H1 (cell line): ENCODE measurements around the gene FNDC11. TPM values are rescaled to one million over a fixed set of nuclear protein-coding genes. Genes with fewer than 3 reads are reported as not detected.
"Not testable (repeated sequence)": the region's sequence is repeated elsewhere in the genome, so short reads cannot be mapped to it uniquely, and the experiment has no call there.

Experiments used
- CTCF ChIA-PET: fragments of 300-600 bp; sonication (Branson Sonifier 250); formaldehyde crosslinking; loops from one replicate; lab custom pipeline; 2021; ENCODE audit not compliant: partially characterized antibody; lab: Charles Lee
- POLR2A ChIA-PET: fragments of 300-600 bp; sonication (Branson Sonifier 250); formaldehyde crosslinking; loops from one replicate; lab custom pipeline; 2021; ENCODE audit warnings: inconsistent platforms; ENCODE audit not compliant: partially characterized antibody; lab: Charles Lee
- DNase-seq, 2 experiments: peaks; one replicate each; pipeline versions ENCODE4 v3.0.0 to v3.0.0-alpha.2; 2010 to 2022; ENCODE audit warnings: low spot score in 2 of 2, low read depth in 1 of 2, mixed read lengths in 1 of 2
- FAIRE-seq: peaks from 2 replicates; lab custom pipeline; 2011; peaks lifted over from hg19 to GRCh38; lab: Jason Lieb, UNC
- H2AFZ ChIP-seq: 2 replicates; pipeline ENCODE4 v1.8.1; 2012; ENCODE audit warnings: low read length, inconsistent platforms
- H2AK5ac ChIP-seq: 2 replicates; pipeline ENCODE4 v1.6.1; 2013; ENCODE audit warnings: low read depth, low read length
- H2BK120ac ChIP-seq: replicated peaks from 2 replicates; pipeline ENCODE3; 2013; ENCODE audit warnings: low read depth, low read length, inconsistent platforms
- H2BK12ac ChIP-seq: 2 replicates; pipeline ENCODE4 v1.6.1; 2013; ENCODE audit warnings: low read depth, low read length
- H2BK15ac ChIP-seq: 2 replicates; pipeline ENCODE4 v1.6.1; 2013; ENCODE audit warnings: low read length
- H2BK20ac ChIP-seq: 2 replicates; pipeline ENCODE4 v1.6.1; 2013; ENCODE audit warnings: low read length
- H2BK5ac ChIP-seq: 2 replicates; pipeline ENCODE4 v1.6.1; 2013; ENCODE audit warnings: low read depth, low read length
- H3K14ac ChIP-seq: 2 replicates; pipeline ENCODE4 v1.6.1; 2013; ENCODE audit warnings: inconsistent platforms; ENCODE audit not compliant: insufficient read length
- H3K18ac ChIP-seq: 2 replicates; pipeline ENCODE4 v1.6.1; 2013; ENCODE audit warnings: low read length; ENCODE audit errors: extremely low read depth
- H3K23ac ChIP-seq: 2 replicates; pipeline ENCODE4 v1.6.1; 2013; ENCODE audit warnings: inconsistent platforms; ENCODE audit not compliant: insufficient read length
- H3K23me2 ChIP-seq: 2 replicates; pipeline ENCODE4 v1.6.1; 2013; ENCODE audit warnings: low read depth, low read length
- H3K27ac ChIP-seq: 2 replicates; pipeline ENCODE4 v1.6.1; 2011; ENCODE audit warnings: low read depth, low read length, inconsistent platforms
- H3K27me3 ChIP-seq, 4 experiments: replicated peaks in 1 of 4; 1 replicate in 1 of 4; 2 replicates in 3 of 4; pipeline versions ENCODE4 v1.6.1 to v1.8.1; 2011 to 2013; ENCODE audit warnings: low read length in 3 of 4, mild to moderate bottlenecking in 3 of 4, inconsistent platforms in 2 of 4, mixed read lengths in 2 of 4, moderate library complexity in 1 of 4; ENCODE audit not compliant: control insufficient read depth in 3 of 4, insufficient read depth in 3 of 4; ENCODE audit errors: extremely low read depth in 1 of 4
- H3K36me3 ChIP-seq, 4 experiments: 2 replicates each; pipeline versions ENCODE4 v1.6.1 to v1.8.1; 2011 to 2013; ENCODE audit warnings: mild to moderate bottlenecking in 4 of 4, low read length in 3 of 4, moderate library complexity in 2 of 4, control low read depth in 1 of 4, inconsistent platforms in 1 of 4; ENCODE audit not compliant: insufficient read depth in 4 of 4, control insufficient read depth in 2 of 4
- H3K4ac ChIP-seq: replicated peaks from 2 replicates; pipeline ENCODE3; 2013; ENCODE audit warnings: low read length, low read depth, mixed read lengths, inconsistent platforms; ENCODE audit not compliant: insufficient read length
- H3K4me1 ChIP-seq, 4 experiments: replicated peaks in 1 of 4; 1 replicate in 1 of 4; 2 replicates in 3 of 4; pipeline versions ENCODE4 v1.6.1 to v1.8.1; 2011 to 2013; ENCODE audit warnings: low read length in 3 of 4, inconsistent platforms in 2 of 4, mixed read lengths in 1 of 4; ENCODE audit not compliant: insufficient read depth in 4 of 4, control insufficient read depth in 3 of 4
- H3K4me2 ChIP-seq, 2 experiments: 2 replicates each; pipeline versions ENCODE4 v1.6.1 to v1.8.1; 2011 to 2013; ENCODE audit warnings: low read depth in 2 of 2, low read length in 2 of 2, control low read depth in 1 of 2, inconsistent platforms in 1 of 2, mild to moderate bottlenecking in 1 of 2; ENCODE audit not compliant: insufficient read depth in 1 of 2
- H3K4me3 ChIP-seq, 4 experiments: fragments of 200-600, 300-600 bp in 1 of 4; sonication (generic), shearing (Covaris generic), sonication (Bioruptor Twin) in 1 of 4; 2 replicates each; pipeline versions ENCODE4 v1.5.1 to v1.8.1; 2011 to 2016; ENCODE audit warnings: low read length in 4 of 4, low read depth in 3 of 4, control low read depth in 2 of 4, inconsistent platforms in 2 of 4, mild to moderate bottlenecking in 2 of 4, mixed read lengths in 1 of 4, moderate library complexity in 1 of 4; ENCODE audit not compliant: insufficient read depth in 2 of 4; ENCODE audit errors: extremely low read depth in 1 of 4
- H3K56ac ChIP-seq: replicated peaks from 2 replicates; pipeline ENCODE3; 2013; ENCODE audit warnings: low read depth, mild to moderate bottlenecking, mixed read lengths, low read length, inconsistent platforms; ENCODE audit not compliant: insufficient read length
- H3K79me1 ChIP-seq: 2 replicates; pipeline ENCODE4 v1.6.1; 2013; ENCODE audit warnings: low read depth, low read length, control low read depth
- H3K79me2 ChIP-seq, 2 experiments: 2 replicates each; pipeline versions ENCODE4 v1.6.1 to v1.8.1; 2012 to 2013; ENCODE audit warnings: low read length in 2 of 2, mild to moderate bottlenecking in 2 of 2, inconsistent platforms in 1 of 2; ENCODE audit not compliant: insufficient read depth in 2 of 2, control insufficient read depth in 1 of 2
- H3K9ac ChIP-seq, 4 experiments: replicated peaks in 1 of 4; 1 replicate in 1 of 4; 2 replicates in 3 of 4; pipeline versions ENCODE4 v1.6.1 to v1.8.1; 2011 to 2013; ENCODE audit warnings: low read depth in 3 of 4, low read length in 3 of 4, control low read depth in 2 of 4, mild to moderate bottlenecking in 2 of 4, moderate library complexity in 2 of 4, inconsistent platforms in 1 of 4; ENCODE audit errors: extremely low read depth in 1 of 4
- H3K9me3 ChIP-seq, 2 experiments: 2 replicates each; pipeline versions ENCODE4 v1.6.1 to v1.8.1; 2012 to 2013; ENCODE audit warnings: mild to moderate bottlenecking in 2 of 2, moderate library complexity in 2 of 2, control low read depth in 1 of 2, inconsistent platforms in 1 of 2, low read depth in 1 of 2, low read length in 1 of 2, mixed read lengths in 1 of 2; ENCODE audit not compliant: insufficient read depth in 2 of 2
- H4K20me1 ChIP-seq, 2 experiments: replicated peaks in 1 of 2; 2 replicates each; pipeline versions ENCODE3 to v1.8.1; 2011 to 2013; ENCODE audit warnings: inconsistent platforms in 2 of 2, low read length in 2 of 2, mild to moderate bottlenecking in 1 of 2; ENCODE audit not compliant: insufficient read depth in 2 of 2, control insufficient read depth in 1 of 2
- H4K5ac ChIP-seq: 2 replicates; pipeline ENCODE4 v1.6.1; 2013; ENCODE audit warnings: low read length, low read depth, mixed read lengths, inconsistent platforms; ENCODE audit not compliant: insufficient read length
- H4K8ac ChIP-seq: 2 replicates; pipeline ENCODE4 v1.8.0; 2013; ENCODE audit warnings: mild to moderate bottlenecking, moderate library complexity, low read length, inconsistent platforms; ENCODE audit not compliant: insufficient read depth; ENCODE audit errors: extremely low read depth
- H4K91ac ChIP-seq: replicated peaks from 2 replicates; pipeline ENCODE3; 2013; ENCODE audit warnings: low read length, mixed read lengths, inconsistent platforms; ENCODE audit not compliant: insufficient read length
- PHF8 ChIP-seq: fragments of 200-600 bp; sonication (generic); conservative IDR thresholded peaks from 2 replicates; pipeline ENCODE4 v1.7.1; 2012; ENCODE audit warnings: low read depth, mild to moderate bottlenecking, inconsistent platforms, low read length, moderate library complexity
- RBBP5 ChIP-seq: IDR thresholded peaks from 2 replicates; pipeline ENCODE4 v1.7.1; 2012; ENCODE audit warnings: low read depth, mild to moderate bottlenecking, inconsistent platforms, low read length, moderate library complexity, borderline replicate concordance
- RFX5 ChIP-seq: IDR thresholded peaks from 2 replicates; pipeline ENCODE4 v1.6.1; 2011; ENCODE audit warnings: low read depth, low read length, improper control_type of control experiment, borderline replicate concordance
- RNF2 ChIP-seq: fragments of 200-900, 300-1000 bp; sonication (generic); IDR thresholded peaks from 2 replicates; pipeline ENCODE4 v1.7.1; 2016; ENCODE audit warnings: borderline replicate concordance, low read depth, mild to moderate bottlenecking, antibody characterized with exemption, low read length; ENCODE audit not compliant: poor library complexity, severe bottlenecking; ENCODE audit errors: missing control alignments
- TAF7 ChIP-seq: optimal IDR thresholded peaks from 2 replicates; pipeline ENCODE3; 2011; ENCODE audit warnings: low read depth, mild to moderate bottlenecking, inconsistent platforms, low read length, moderate library complexity, borderline replicate concordance
- TCF12 ChIP-seq: IDR thresholded peaks from 2 replicates; pipeline ENCODE4 v1.6.1; 2011; ENCODE audit warnings: low read depth, mild to moderate bottlenecking, low read length
- WGBS, 2 experiments: shearing (Covaris generic) in 1 of 2; methylation state at CpG; one replicate each; pipeline versions ENCODE4 v1.1.6 to v1.1.7; 2013 to 2015; ENCODE audit warnings: low lambda C conversion rate in 2 of 2, mixed read lengths in 2 of 2, inconsistent platforms in 1 of 2, low coverage in 1 of 2, missing lambda C conversion rate in 1 of 2; ENCODE audit not compliant: insufficient replicate concordance in 2 of 2, insufficient coverage in 1 of 2, insufficient read length in 1 of 2; ENCODE audit errors: extremely low coverage in 1 of 2, missing lambda C conversion rate in 1 of 2; 5-methylcytosine and 5-hydroxymethylcytosine counted together
- polyA plus RNA-seq, 7 experiments: library from polyadenylated mRNA; depleted of rRNA in 3 of 7; stranded (reverse) in 5 of 7; unstranded in 2 of 7; fragments of >200 nt in 5 of 7; fragments of 200-250 nt in 2 of 7; gene quantifications; 1 replicate in 5 of 7; 2 replicates in 1 of 7; 4 replicates in 1 of 7; pipeline versions ENCODE4 v1.2.1 to v1.2.3, GENCODE V29; 2011 to 2013; ENCODE audit warnings: missing spikeins in 2 of 7, mixed read lengths in 2 of 7
- total RNA-seq: library from RNA; stranded (reverse); fragmentation: NEBNext Ultra II Directional; extraction: Animal tissue kit (Norgen Biotek cat#: 25700); gene quantifications from 2 replicates; pipeline ENCODE4 v1.2.1, GENCODE V29; 2021
- TF ChIP-seq, protein P1 (sequence below): IDR thresholded peaks from 2 replicates; pipeline ENCODE4 v1.6.1; 2012; ENCODE audit warnings: inconsistent platforms

Gene FNDC11
- total and polyA plus RNA-seq, 2 of the 8 experiments (the other 6 are each of a cell fraction or from before 2014, with no cell fraction given) = 2.6 to 8.8 TPM

- TF ChIP-seq RNF2 (no peak), RFX5 (no peak), TCF12 (no peak), PHF8 (no peak), TAF7 (no peak), RBBP5 (no peak)
- TF ChIP-seq, protein P1, sequence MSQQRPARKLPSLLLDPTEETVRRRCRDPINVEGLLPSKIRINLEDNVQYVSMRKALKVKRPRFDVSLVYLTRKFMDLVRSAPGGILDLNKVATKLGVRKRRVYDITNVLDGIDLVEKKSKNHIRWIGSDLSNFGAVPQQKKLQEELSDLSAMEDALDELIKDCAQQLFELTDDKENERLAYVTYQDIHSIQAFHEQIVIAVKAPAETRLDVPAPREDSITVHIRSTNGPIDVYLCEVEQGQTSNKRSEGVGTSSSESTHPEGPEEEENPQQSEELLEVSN = no peak
These were observed 16.5 kb downstream of the FNDC11 start (continued) for GRCh38 chr20:63570281-63571086.

DNA sequence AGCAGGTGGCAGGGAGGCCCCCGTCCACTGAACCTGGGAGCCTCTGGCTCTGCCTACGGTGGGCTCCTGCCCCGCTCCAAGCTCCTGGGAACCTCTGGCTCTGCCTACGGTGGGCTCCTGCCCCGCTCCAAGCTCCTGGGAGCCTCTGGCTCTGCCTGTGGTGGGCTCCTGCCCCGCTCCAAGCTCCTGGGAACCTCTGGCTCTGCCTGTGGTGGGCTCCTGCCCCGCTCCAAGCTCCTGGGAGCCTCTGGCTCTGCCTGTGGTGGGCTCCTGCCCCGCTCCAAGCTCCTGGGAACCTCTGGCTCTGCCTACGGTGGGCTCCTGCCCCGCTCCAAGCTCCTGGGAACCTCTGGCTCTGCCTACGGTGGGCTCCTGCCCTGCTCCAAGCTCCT lies 17.1 kb downstream of the FNDC11 start:
- H2BK5ac ChIP-seq, H3K79me1 ChIP-seq, H3K56ac ChIP-seq, H3K27ac ChIP-seq, H3K27me3 ChIP-seq, H4K91ac ChIP-seq, H3K18ac ChIP-seq, H3K14ac ChIP-seq, H4K5ac ChIP-seq, H2BK20ac ChIP-seq, H3K23me2 ChIP-seq, H2AFZ ChIP-seq, POLR2A ChIA-PET, H2BK120ac ChIP-seq, DNase-seq, H2BK12ac ChIP-seq, H4K8ac ChIP-seq, H2BK15ac ChIP-seq, H3K4me2 ChIP-seq, FAIRE-seq, H3K36me3 ChIP-seq, H3K4ac ChIP-seq, H3K4me1 ChIP-seq, H3K23ac ChIP-seq, H3K9me3 ChIP-seq, H3K79me2 ChIP-seq, H2AK5ac ChIP-seq, H3K4me3 ChIP-seq, H4K20me1 ChIP-seq, H3K9ac ChIP-seq: not testable (repeated sequence)
- WGBS, 2 experiments = 72% methylated on average over 8 of the region's 11 CpGs; no CpG with 5 or more reads in 1 of the 2 experiments
- CTCF ChIA-PET = interaction anchor here (1.2 to 3.2 kb wide), 3 partner anchors 12 to 420 kb away, joined by 4 to 20 read pairs (median 10); partner anchors contain the start of gene PTK6
